H1 (cell line): ENCODE data around the gene SMIM32. TPM values are rescaled to one million over a fixed set of nuclear protein-coding genes. Genes with fewer than 3 reads are reported as not detected.

ENCODE experiments used
- CHD2 ChIP-seq: IDR thresholded peaks from 2 replicates; pipeline ENCODE4 v1.6.1; 2012; ENCODE audit warnings: low read length, improper control_type of control experiment
- EP300 ChIP-seq, 2 experiments: IDR thresholded peaks; 1 replicate in 1 of 2; 2 replicates in 1 of 2; pipeline ENCODE4 v1.6.1; 2011 to 2012; ENCODE audit warnings: low read depth in 2 of 2, low read length in 2 of 2, mild to moderate bottlenecking in 2 of 2, borderline replicate concordance in 1 of 2, inconsistent platforms in 1 of 2, moderate library complexity in 1 of 2
- EZH2 ChIP-seq: fragments of 200-600 bp; sonication (generic); IDR thresholded peaks from 2 replicates; pipeline ENCODE4 v1.7.1; 2012; ENCODE audit warnings: low read depth, mild to moderate bottlenecking, moderate library complexity, low read length, inconsistent platforms; ENCODE audit not compliant: severe bottlenecking
- MAFK ChIP-seq: IDR thresholded peaks from 2 replicates; pipeline ENCODE4 v1.6.1; 2012; ENCODE audit warnings: low read depth, mild to moderate bottlenecking, improper control_type of control experiment, low read length
- RBBP5 ChIP-seq: IDR thresholded peaks from 2 replicates; pipeline ENCODE4 v1.7.1; 2012; ENCODE audit warnings: low read depth, mild to moderate bottlenecking, inconsistent platforms, low read length, moderate library complexity, borderline replicate concordance
- RNF2 ChIP-seq: fragments of 200-900, 300-1000 bp; sonication (generic); IDR thresholded peaks from 2 replicates; pipeline ENCODE4 v1.7.1; 2016; ENCODE audit warnings: borderline replicate concordance, low read depth, mild to moderate bottlenecking, antibody characterized with exemption, low read length; ENCODE audit not compliant: poor library complexity, severe bottlenecking; ENCODE audit errors: missing control alignments
- SUZ12 ChIP-seq: fragments of 200-600 bp; sonication (generic); IDR thresholded peaks from 2 replicates; pipeline ENCODE4 v1.6.1; 2012; ENCODE audit warnings: mild to moderate bottlenecking, inconsistent platforms, low read length, moderate library complexity, mixed read lengths
- polyA plus RNA-seq, 7 experiments: library from polyadenylated mRNA; depleted of rRNA in 3 of 7; stranded (reverse) in 5 of 7; unstranded in 2 of 7; fragments of >200 nt in 5 of 7; fragments of 200-250 nt in 2 of 7; gene quantifications; 1 replicate in 5 of 7; 2 replicates in 1 of 7; 4 replicates in 1 of 7; pipeline versions ENCODE4 v1.2.1 to v1.2.3, GENCODE V29; 2011 to 2013; ENCODE audit warnings: missing spikeins in 2 of 7, mixed read lengths in 2 of 7
- total RNA-seq: library from RNA; stranded (reverse); fragmentation: NEBNext Ultra II Directional; extraction: Animal tissue kit (Norgen Biotek cat#: 25700); gene quantifications from 2 replicates; pipeline ENCODE4 v1.2.1, GENCODE V29; 2021

SMIM32 gene
- total and polyA plus RNA-seq, 2 of the 8 experiments (the other 6 are each of a cell fraction or from before 2014, with no cell fraction given): 0.09 to 0.22 TPM

DNA sequence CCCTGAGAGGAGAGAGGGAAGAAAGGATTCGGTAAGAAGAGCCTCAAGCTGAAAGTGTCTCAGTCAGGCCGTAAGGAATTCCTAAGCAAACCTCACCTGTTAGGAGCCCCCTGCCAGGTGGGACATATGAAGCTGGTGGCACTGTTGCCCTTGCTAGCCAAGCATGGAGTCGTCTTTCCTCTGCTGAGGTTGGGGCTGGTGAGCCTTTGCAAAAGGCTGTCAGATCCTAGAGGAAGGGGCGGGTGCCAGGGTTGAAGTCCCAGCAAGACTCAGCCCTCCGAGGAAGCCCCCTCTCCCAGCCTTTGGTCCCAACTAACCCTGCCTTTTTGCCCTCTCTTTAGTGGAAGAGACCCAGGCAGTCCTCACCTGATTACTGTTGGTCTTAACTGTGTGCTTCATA is 5.5 kb upstream of the SMIM32 start (continued):
- TF ChIP-seq RNF2: no peak
- TF ChIP-seq RBBP5: no peak
- TF ChIP-seq CHD2: no peak
- no peak for TF ChIP-seq MAFK
- TF ChIP-seq EP300 (IDR thresholded peaks at IDR 0.05; ENCODE audit: borderline replicate concordance in 1 of 2, low read depth in 2 of 2, low read length in 2 of 2): no peak
- TF ChIP-seq SUZ12: no peak
- TF ChIP-seq EZH2: no peak
